22Rv1 (cell line): ENCODE measurements around the gene PLCB3.

Experiments used
- H3K27ac ChIP-seq: fragments of 450-650 bp; 2 replicates; pipeline ENCODE4 v1.5.1; 2017
- CTCF ChIP-seq: fragments of 450-650 bp; IDR thresholded peaks from 2 replicates; pipeline ENCODE4 v1.5.1; 2017; ENCODE audit warnings: mild to moderate bottlenecking
- ZFX ChIP-seq: fragments of 450-650 bp; IDR thresholded peaks from 2 replicates; pipeline ENCODE4 v1.6.1; 2017; ENCODE audit warnings: antibody characterized with exemption, borderline replicate concordance

The PLCB3 gene

GRCh38 chr11:64232967-64233315 lies 18.4 kb upstream of the PLCB3 start:
- no peak for TF ChIP-seq ZFX
- TF ChIP-seq CTCF: no peak
- no peak overlapping the region for H3K27ac ChIP-seq

GRCh38 chr11:64233913-64234586 lies 17.3 kb upstream of the PLCB3 start, which contains the start of gene VEGFB:
VEGFB (plus strand) TSS chr11:64234584; CDS start chr11:64234834, 250 bp downstream.
- peak within 1 kb of the TSS; percentile 53 for H3K27ac ChIP-seq
- TF ChIP-seq ZFX (no peak), CTCF (no peak)

GRCh38 chr11:64234647-64235379 lies 16.5 kb upstream of the PLCB3 start:
- no peak for TF ChIP-seq ZFX
- TF ChIP-seq CTCF: peak; percentile 27
- peak overlapping the region; percentile 53 for H3K27ac ChIP-seq

- H3K27ac ChIP-seq: peak overlapping the region; percentile 53
- no peak for TF ChIP-seq CTCF
- no peak for TF ChIP-seq ZFX
Observed at GRCh38 chr11:64235437-64236161, 15.7 kb upstream of the PLCB3 start.

- H3K27ac ChIP-seq: 0 out of 2 replicates have a peak overlapping the region, but pooled peaks have one; percentile 30
- TF ChIP-seq CTCF (no peak), ZFX (no peak)
Observed at GRCh38 chr11:64237484-64237951, 13.8 kb upstream of the PLCB3 start.

GRCh38 chr11:64238076-64238475 lies 13.3 kb upstream of the PLCB3 start:
- TF ChIP-seq ZFX (no peak), CTCF (no peak)
- 0 out of 2 replicates have a peak overlapping the region, but pooled peaks have one; percentile 30 for H3K27ac ChIP-seq

- H3K27ac ChIP-seq: no peak overlapping the region
- TF ChIP-seq ZFX: no peak
- no peak for TF ChIP-seq CTCF
Observed at GRCh38 chr11:64238999-64239398, 12.3 kb upstream of the PLCB3 start.
